HL-60 (cell line): ENCODE results near the gene CACUL1.

ENCODE experiments used
- CTCF ChIP-seq: IDR thresholded peaks from one replicate; pipeline ENCODE4 v1.5.1; 2011; ENCODE audit warnings: low read length, control low read depth, inconsistent platforms; ENCODE audit not compliant: insufficient read depth
- GABPA ChIP-seq: IDR thresholded peaks from 2 replicates; pipeline ENCODE4 v1.6.1; 2012; ENCODE audit warnings: low read depth
- POLR2AphosphoS5 ChIP-seq: IDR thresholded peaks from 2 replicates; pipeline ENCODE4 v1.6.1; 2012; ENCODE audit warnings: low read depth
- SPI1 ChIP-seq: IDR thresholded peaks from 2 replicates; pipeline ENCODE4 v1.6.1; 2012; ENCODE audit warnings: low read depth, mild to moderate bottlenecking, borderline replicate concordance
- TF ChIP-seq, protein P1 (sequence below): IDR thresholded peaks from 2 replicates; pipeline ENCODE4 v1.6.1; 2012; ENCODE audit warnings: low read depth; ENCODE audit not compliant: insufficient replicate concordance

DNA sequence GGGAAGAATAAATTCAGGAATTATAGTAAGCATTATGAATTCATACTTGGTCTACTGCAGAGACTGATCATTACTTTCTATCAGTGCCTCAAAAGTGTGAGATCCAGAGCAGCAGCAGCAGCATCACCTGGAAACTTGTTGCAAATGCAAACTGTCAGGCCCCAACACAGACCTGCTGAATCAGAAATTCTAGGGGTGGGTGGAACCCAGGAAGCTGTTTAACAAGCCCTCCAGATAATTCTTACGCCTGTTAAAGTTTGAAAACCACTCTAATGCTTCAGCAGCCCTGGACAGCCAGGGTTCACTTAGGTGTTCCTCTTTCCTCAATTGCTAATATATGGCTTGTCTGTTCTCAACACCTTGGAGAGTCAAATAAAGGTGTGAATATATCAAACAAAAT lies 19.5 kb downstream of the CACUL1 start:
- TF ChIP-seq, protein P1, sequence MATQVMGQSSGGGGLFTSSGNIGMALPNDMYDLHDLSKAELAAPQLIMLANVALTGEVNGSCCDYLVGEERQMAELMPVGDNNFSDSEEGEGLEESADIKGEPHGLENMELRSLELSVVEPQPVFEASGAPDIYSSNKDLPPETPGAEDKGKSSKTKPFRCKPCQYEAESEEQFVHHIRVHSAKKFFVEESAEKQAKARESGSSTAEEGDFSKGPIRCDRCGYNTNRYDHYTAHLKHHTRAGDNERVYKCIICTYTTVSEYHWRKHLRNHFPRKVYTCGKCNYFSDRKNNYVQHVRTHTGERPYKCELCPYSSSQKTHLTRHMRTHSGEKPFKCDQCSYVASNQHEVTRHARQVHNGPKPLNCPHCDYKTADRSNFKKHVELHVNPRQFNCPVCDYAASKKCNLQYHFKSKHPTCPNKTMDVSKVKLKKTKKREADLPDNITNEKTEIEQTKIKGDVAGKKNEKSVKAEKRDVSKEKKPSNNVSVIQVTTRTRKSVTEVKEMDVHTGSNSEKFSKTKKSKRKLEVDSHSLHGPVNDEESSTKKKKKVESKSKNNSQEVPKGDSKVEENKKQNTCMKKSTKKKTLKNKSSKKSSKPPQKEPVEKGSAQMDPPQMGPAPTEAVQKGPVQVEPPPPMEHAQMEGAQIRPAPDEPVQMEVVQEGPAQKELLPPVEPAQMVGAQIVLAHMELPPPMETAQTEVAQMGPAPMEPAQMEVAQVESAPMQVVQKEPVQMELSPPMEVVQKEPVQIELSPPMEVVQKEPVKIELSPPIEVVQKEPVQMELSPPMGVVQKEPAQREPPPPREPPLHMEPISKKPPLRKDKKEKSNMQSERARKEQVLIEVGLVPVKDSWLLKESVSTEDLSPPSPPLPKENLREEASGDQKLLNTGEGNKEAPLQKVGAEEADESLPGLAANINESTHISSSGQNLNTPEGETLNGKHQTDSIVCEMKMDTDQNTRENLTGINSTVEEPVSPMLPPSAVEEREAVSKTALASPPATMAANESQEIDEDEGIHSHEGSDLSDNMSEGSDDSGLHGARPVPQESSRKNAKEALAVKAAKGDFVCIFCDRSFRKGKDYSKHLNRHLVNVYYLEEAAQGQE: no peak
- TF ChIP-seq POLR2AphosphoS5: no peak
- TF ChIP-seq CTCF: no peak
- peak; percentile 29; the same call in 1 of the 2 replicates for TF ChIP-seq SPI1
- no peak for TF ChIP-seq GABPA
